NCI-H1694 treated with DMSO at 0.1 percent for 48 hours (cell line): ENCODE measurements around the gene PARVA.

ENCODE experiments used
- DNase-seq: peaks from one replicate; lab custom pipeline; 2025; lab: John Stamatoyannopoulos, UW

PARVA gene

DNA sequence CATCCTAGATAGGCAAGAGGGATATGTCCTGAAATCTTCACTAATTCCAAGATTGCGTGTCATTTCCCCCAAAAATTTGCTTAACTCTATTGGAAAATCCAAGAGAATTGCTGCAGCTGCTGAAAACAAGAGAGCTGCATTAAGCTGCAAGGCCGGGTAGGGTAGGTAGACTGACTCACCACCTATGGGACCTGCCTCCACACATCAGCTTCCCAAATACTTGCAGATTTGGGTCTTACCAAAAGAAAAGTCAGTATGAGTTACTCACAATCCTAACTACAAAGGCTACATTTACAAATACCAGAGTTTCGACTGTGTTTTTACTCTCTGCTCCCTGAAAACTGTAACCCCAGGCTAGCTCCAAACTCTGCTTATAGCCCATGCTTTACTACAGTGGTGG, 154.3 kb downstream of the PARVA start:
- DNase-seq, result no peak

DNA sequence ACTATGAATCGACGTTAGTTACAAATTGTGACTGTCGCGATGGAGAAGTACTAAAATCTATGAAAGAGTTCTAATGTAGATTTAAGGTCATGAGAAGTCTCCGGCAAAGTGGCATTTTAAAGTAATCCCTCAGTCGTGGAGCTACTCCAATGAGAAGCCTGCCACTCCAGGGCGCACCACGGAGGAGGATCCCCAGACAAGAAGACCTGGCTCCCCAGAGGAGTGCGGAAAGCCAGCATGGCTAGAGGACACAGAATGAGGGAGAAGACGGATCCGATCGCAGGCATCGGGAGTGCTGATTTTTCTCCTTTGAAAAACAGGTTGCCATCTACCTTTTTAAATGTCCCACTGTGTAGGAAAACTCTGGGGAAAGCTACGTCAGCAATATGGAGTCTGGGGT, 155.2 kb downstream of the PARVA start:
- no peak for DNase-seq

DNA sequence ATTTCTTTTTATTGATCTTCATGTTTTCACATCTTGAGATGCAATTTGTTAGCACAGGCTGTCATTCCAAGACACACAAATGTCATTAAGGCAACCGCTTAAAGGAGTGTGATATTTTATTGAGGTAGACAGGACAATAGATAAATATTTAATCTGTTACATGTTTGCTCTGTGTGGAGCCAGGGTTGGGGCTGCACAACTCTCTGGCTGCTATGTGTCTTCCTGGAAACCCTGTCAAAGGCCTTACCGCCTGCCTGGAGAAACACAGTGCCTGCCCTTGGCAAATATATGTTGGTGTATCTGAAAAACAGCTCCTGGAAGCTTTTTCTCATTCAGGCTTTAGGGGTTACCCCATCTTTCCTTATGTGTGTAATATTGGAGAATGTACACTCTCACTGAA, 157.2 kb downstream of the PARVA start:
- DNase-seq, result no peak

DNA sequence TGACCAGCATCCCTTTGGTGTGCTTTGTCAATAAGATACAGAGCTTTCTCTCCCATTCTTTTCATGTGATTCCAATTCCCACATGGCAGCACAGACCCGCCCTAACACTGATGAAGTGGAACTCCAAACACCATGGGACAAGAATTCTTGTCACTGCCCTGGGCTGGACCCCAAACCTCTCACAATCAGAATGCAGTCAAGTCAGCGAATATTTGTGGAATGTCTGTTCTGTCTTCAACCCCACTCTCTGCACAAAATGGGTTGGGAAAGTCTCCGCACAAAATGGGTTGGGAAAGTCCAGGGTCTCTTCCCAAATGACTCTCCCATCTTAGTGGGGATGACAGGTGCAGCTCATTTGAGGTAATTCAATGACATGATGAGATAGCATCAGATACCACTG, 157.9 kb downstream of the PARVA start:
- no peak for DNase-seq

DNA sequence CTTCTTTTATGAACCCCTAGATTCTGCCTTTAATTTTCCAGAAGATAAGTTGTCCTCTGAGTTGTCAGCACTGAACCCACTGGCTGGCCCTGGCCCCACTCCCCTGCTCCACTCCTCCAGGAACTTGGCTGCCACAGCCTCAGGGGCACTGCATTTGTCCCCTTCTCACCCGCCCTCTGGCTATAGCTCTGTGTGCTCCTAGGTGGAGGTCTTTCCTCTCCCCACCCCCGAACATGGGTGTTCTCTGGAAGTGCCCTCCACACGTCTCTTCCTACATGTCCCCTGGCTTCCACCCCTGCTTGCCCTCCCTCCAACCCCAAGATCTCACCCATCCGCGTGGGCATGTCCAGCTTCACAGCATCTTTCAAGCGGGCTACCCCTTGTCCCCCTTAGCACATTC, 159.2 kb downstream of the PARVA start:
- no peak for DNase-seq

DNA sequence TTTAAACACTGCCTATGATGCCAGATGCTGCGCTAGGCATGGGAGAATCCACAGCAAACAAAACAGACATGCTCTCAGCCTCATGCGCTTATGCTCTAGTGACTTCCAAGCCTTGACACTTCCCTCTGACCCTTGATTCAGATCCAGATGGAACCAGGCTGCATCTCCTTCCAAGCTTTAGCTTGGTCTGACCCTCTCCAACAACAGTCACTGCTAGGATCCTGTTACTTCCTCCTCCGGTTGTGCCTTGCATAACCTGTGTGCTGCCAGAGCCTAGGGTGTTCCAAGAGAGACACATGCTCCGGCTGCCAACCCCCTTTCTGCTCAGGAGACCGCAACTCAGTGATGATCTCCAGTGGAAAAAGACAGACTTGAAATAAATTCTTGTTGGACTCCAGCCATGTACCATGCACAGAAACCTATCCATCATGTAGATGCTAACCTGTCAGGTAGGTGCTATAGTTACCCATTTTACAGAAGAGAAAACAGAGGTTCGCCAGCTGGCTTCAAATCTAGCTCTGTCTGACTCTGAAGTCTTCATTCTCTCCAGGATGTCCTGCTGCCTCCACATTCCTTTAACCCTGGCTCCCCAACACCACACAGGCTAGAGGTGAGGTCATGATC, 160.5 kb downstream of the PARVA start:
- no peak for DNase-seq

DNA sequence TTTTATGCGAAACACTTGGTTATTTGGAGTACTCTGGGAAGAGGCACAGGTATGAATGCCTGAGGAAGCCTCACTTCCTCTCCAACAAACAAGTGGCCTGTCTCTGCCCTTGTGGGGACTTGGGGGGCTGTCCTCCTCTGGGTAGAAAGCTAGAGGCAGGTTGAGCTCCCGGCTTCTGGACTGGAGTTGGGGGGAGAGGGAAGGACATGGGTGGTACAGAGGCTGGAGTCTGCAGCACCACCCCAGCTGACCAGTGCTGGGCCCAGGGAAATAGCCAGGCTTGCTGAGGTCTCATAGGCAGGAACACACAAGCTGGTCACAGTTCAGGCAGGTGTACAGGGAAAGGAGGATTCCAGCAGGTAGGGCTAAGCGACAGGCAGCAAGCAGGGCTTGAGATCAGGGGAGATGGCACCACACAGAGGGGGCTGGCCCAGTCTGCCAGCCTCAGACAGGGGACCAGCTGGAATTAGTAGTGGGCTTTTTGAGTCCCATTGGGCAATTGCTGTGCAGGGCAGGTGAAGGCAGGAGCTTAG, 161.6 kb downstream of the PARVA start:
- no peak for DNase-seq

DNA sequence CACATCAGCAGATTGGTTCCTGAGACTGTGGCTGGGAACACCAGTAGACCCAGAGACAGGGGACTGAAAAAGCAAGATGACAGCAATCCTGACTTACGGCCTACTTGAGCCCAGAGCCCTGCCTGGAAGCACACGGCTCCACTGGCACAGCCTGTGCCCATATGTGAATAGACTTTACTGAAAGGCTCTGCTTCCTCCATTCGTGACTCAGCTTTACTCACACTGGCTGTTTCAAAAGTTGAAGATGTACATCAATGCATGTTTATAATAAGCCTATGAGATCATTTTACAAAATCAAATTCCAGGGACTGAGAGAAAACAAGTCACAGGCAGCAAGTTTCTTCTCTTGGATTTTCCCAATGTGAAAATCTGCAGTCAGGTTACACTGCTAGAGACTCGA, 162.2 kb downstream of the PARVA start:
- no peak for DNase-seq

DNA sequence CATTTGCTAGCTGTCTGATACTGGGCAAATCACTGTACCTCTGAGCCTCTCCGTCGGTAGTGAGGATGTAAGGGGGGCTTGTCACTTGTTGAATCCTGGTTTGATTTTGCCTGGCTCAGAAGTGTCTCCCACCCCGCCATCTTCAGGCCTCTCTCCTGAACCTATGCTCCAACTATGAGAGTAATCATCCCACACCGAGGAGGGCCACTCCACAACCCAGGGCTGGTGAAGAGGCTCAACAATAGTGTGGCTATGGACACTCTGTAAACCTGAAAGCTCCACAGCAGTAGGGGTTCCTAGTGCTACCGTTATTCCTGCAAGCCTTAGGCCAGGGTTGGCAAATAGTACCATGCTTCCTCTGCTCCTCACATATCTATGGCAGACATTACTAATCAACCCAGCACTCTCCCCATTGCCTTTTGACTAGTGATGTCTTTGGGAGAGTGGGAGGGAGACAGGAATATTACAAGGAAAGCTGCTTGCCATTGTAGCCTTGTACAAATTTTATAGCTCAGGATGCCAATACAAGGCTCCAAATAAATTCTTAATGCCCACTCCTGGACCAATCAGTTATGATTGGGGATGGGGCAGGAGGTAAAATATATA, 162.8 kb downstream of the PARVA start:
- no peak for DNase-seq

DNA sequence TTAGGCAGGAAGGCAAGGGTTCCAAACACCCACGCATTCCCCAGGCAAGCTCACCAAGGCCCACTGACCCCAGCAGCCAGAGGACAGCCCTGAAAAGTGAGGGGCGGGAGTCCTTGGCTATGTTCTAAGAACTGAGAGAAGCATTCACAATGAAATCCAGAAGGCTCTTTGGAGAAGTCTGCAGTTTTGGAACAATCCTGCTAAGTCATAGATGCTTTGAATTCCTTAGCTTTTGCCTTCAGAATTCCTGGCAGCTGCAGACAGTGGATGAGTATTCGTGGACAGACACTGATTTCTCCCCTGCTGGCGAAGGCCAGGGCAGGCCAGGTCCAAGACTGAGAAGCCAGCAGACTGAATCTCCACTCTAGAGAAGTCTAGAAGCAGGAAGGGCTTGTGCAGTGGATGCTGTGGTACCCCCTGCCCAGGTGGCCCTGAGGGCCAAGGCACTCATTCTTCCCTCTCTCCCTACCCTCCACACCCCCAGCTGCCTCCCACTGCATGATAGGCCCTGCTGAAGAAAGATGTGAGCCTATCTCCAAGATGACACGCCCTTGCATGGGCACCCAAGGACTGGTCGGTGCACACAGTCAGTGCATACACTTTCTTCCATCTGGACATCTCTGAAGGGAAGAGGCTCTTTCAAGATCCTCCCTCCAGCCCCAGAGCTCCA, 163.7 kb downstream of the PARVA start:
- no peak for DNase-seq

DNA sequence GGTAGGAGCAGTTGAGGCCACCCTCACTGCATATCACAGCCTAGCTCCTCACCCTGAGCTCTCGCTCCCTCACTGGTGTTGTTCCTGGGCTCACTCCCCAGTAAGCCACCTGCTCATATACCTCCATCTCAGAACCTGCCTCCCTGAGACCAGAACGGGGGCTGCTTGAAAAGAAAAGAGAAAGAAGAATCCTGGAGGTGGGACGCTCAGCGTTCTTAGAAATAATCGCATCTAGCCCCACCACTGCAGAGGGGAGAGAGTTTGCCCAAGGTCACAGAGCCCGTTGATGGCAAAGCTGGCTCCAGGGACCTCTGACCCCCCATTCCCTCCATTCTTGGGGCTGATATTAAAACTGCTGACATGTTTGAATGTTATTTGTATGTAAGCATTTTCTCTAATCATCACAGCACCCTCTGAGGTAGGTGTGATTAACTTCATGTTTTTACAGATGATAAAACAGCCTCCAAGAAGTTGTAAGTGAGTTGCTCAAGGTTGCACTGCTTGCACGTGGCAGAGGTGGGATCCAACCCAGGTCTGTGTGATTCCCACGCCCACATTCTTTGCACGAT, 164.3 kb downstream of the PARVA start:
- no peak for DNase-seq

DNA sequence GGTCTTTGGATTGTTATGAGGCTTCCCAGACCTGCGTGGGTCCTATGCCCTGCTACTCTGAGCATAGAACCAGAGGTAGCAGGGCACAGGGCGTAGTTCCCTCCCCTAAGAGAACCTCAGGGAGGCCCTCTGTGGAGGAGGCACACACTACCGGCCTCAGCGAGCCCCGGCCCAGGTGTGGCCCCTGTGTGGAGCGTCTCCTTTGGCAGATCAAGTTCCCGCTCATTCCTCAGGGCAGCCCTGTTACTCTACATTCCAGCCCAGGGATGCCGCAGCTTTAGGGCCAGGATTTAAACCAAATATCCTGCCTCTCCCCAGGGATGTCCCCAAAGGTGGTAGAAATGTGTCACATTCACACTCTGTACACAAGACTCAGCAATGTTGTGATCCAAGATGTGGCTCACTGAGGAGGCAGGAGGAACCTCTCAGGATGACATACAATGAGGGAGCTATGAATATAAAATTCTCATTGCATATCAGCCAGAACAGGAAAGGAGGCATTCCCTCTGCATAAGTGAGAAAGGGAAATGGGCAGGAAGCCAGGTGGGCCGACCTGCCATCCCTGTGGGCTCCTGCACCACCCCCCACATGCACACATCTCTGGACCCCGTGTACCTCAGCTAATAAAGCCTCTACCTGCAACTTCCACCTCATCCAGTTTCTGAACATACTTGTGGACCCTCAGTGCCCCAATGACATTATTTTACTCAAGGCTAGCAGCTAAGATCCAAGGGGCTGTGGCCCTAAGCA, 165.0 kb downstream of the PARVA start:
- no peak for DNase-seq

DNA sequence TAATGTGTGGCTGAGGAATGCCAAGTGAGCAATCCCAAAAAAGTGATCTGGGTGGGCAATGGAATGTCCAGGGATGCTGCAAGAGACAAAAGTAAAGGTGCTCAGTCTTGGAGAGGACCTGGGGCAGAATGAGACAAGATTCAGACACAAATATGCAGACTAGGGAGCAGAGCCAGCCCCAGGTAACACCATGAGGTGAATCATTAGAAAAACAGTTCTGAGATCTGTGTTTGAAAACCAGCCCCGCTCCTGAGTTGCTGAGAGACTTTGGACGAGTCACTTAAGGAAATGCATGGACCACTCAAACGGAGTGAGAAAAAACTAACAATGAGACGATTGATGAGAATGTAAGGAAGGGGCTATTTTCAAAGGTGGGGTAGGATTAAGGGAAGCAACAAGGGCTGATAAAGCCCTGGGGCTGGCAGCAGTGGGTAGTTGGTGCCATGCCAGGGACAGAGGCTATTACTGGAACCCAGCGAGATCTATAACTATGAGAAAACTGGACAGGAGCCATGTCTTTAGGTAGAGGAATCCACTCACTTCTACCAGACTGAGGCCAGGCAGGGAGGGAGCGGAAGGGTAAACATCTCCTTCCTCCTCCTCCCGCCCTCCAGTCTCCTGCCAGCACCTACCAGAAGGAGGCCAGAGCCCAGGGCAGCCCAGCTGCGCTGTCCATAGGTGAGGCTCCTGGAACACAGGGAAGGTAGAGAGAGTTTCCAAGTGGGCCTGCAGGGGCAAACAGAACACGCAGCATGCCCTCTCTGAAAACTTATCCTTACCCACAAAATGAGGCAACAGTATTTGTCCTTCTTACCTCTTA, 166.4 kb downstream of the PARVA start:
- no peak for DNase-seq

DNA sequence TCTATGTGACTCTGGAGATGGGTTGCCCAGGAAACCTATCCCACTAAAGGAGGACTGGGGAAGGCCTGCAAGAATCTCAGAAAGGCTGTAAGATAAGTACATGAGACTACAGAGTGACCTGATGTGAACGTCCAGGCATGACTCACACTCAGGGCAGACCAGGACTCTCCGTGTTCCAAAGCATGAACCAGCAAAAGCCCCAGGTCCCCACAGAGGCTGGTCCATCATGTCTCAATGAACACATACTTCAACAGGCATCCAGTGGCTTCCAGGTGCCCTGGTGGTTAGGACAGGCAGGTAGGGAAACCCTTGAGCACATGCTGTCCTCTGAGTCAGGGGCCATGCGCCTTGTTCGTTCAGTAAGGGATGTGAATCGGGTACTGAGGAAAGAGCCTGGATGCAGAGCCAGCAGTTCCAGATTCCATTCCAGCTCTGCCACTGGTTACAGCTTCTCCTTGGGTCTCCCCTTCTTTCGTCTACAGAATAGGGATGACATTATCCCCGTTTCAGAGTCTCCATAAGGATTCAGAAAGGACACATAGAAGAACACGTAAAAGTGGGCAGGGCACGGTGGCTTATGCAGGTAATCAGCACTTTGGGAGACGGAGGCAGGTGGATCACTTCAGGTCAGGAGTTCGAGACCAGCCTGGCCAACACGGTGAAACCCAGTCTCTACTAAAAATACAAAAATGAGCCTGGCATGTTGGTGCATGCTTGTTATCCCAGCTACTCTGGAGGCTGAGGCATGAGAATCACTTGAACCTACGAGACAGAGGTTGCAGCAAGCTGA, 167.8 kb downstream of the PARVA start:
- DNase-seq, result no peak

DNA sequence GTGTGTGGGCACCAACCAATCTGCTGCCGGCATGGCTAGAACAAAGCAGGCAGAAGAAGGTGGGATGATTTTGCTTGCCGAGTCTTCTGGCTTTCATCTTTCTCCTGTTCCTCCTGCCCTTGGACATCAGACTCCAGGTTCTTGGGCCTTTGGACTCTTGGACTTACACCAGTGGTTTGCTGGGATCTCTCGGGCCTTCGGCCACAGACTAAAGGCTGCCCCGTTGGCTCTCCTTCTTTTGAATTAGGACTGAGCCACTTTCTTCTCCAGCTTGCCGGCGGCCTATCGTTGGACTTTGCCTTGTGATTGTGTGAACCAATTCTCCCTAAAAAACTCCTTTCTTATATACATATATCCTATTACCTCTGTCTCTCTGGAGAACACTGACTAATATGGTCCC, 168.8 kb downstream of the PARVA start:
- DNase-seq, result no peak

DNA sequence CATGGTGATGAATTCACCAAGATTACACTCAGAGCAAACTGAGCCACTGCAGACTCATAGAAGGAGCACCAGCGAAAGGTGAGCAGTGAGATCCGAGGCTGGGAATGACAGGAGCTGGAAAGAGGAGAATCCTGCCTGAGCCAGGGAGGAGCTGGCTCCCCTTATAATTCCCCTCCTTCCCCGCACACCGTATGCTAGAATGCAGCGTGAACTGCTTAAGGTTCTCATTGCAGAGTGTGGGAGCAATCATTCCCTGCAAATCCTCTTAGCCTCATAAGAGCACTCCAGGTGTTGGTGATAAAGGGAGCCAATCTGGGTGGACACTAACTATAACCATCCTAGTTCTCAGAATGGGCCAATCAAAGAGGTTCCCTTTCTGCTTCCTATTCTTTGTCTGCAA, 169.3 kb downstream of the PARVA start:
- DNase-seq, result no peak

DNA sequence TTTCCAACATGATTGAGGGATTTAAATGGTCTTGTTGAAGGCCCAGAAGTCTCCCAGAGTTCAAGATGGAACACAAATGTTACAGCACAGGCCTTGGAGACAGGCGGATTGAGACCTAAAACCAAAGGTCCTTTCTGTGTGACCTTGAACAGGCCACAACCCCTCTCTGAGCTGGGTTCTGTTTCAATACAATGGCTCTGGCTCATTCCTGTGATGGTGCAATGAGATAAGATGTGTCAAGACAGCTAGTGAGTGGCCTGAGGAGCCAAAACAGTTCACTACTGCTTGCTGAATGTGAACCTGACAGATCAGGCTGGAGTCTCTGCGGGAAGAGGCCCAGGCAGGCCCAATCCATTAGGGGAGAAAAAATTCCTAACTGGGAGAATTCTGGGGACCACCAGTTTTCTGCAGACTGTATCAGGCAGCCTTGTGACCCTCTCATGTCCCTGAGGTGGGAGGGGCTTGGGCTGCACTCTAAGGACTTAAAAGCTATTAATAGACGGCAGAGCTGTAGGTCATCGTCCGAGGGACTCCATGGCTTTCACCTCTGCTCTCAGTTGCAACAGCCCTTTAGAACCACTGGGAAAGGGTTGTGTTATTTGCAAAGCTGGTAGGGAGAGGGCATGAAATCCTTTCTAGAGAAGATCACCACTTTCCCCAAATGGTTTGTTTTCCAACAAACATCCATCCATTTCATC, 170.7 kb downstream of the PARVA start:
- no peak for DNase-seq

DNA sequence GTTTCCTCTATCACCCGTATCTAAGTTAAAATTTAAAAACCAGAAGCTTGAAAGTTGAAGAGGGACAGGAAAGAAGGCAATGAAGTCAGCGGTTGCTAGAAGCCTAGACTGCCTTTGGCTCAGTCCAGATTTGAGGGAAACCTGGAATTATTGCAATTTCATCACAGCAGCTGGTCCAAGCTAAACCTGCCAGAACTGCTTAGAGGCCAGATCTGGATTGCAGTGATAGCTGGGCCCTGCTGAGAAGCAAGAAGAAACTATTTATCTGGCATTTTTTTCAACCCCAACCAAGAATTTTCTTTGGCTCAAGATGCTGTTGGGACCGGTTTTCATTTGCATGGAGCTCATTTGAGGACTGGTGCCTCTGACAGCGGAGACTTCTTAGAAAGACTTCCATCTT, 175.3 kb downstream of the PARVA start:
- DNase-seq, result no peak

DNA sequence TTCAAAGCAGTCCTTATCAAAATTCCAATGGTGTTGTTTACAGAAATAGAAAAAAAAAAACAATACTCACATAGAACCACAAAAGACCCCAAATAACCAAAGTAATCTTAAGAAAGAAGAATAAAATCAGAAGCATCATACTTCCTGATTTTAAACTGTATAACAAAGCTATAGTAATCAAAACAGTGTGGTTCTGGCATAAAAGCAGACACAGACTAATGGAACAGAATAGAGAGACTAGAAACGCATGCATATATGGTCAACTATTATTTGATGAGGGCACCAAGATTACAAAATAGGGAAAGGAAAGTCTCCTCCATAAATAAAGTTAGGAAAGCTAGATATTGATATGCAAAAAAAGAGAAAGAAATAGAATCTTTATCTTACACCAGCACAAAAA, 176.8 kb downstream of the PARVA start:
- DNase-seq, result no peak

DNA sequence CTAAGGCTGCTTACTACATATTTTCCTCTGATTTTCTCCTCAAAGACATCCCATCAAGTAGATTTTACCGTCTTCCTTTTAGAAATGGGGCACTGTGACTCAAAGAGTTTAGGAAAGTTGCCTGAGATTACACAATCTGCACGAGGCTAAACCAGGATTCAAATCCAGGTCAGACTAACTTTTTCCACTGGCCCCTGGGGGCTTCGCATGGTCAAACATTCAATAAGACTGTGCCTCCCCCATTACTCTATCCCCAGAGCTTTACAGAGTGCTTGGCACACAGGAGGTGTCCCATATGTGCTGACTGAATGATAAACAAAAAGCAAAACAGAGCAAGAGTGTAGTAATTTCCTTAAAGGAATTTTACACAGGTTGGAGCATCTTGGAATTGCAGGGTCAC, 178.8 kb downstream of the PARVA start:
- DNase-seq, result no peak
